LNCAP (cell line): ENCODE results near the gene GPA33.
A peak's percentile ranks its signal among the peaks of the same experiment; 100 is the strongest.

Experiments
- CTCF ChIP-seq: fragments of 450-650 bp; IDR thresholded peaks from 2 replicates; pipeline ENCODE4 v1.5.1; 2017; ENCODE audit warnings: mild to moderate bottlenecking

GPA33 gene

DNA sequence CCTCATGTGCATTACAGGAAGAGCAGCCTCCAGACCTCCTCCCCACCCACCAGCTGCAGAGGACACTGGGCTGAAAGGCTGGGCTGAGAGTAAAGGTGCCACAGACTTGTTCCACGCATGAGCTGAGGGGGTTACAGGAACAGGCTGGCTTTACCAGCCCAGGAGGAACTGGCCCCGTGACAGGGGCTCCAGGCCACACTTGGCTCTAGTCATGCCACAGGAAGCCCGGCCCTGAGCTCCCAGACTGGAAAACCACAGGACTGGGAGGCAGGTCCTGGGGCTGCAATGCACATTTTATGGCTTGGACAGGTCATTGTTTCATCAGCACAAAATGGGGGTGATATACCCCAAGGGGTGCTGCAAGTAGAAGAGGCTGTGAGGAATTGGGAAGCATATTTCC lies 35.6 kb downstream of the GPA33 start:
- no peak for TF ChIP-seq CTCF

DNA sequence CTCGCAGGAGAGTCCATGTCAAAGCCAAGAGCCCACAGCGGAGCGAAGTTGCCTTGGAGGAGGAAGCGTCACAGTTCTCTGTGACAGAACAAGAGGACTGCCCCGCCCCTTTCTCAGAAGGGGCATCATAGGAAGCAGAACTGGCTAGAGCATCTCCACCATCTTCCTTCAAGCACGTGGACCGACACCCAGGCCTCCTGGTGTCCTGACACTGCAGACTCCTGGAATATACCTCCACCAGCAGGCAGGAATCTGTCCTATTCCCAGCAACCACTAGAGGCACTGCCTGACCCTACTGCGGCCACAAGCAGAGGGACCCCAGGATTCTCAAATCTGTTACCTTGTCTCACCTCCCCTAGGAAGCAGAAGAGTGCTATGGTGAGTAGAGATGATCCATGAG lies 37.8 kb downstream of the GPA33 start:
- TF ChIP-seq CTCF = peak; percentile 39

DNA sequence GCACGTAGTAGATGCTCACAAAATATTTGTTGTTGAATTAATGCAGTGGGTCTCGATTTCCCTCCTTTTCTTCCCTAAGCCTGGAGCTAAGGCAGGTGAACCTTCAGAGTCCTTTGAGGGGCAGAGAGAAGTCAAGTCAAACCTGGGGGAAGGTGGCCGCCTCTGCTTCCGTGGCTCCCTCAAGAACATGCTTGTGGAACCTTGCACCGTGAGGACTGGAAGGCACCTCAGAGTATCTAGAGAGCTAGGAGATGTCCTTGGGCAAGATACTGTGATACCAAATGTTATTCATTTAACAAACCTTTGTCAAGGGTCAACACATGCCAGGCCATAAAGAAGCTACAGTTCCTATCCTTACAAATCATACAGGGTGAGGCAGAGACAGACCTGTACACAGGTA lies 38.3 kb downstream of the GPA33 start:
- no peak for TF ChIP-seq CTCF

DNA sequence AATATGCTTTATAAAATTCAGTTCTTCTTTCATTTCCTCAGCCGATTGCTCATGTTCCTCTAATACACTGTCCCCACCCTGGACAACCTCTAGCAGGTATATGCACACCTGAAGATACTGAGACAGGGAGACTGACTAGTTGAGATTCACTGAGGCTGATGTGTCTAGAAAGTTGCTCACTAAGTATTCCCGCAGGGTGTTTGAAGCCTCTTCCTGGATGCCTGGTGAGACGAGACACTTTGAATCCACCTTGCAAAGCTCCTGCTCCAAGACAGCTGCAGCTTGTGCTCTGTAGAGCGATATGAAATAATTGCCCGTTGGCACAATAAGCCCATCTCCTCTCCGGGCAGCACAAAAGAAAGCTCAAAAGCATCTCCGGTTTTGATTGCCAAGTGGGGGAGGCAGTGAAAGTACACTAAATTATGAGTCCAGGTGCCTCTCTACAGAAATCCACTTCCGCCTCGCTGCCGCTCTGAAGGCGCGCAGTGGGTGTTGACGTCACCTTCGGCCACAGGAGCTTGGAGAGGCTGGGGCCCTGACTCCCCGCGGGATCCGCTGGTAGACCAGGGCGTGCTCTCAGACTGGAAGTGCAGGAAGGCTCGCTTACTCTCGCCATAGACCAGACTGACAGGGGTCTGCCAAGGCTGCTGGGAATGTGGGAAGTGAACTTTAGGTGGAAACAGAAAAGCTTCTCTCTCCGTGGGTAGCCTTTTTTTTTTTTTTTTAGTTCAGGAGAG lies 46.3 kb downstream of the GPA33 start:
- no peak for TF ChIP-seq CTCF

- TF ChIP-seq CTCF = no peak
These were observed 56.5 kb downstream of the GPA33 start for GRCh38 chr1:167033646-167034045.

GRCh38 chr1:167022384-167022783 lies 67.8 kb downstream of the GPA33 start:
- no peak for TF ChIP-seq CTCF

- TF ChIP-seq CTCF = no peak
These were observed 74.0 kb downstream of the GPA33 start for GRCh38 chr1:167016100-167016750.
